Measurements from ENCODE around the gene NELL1.

DNA sequence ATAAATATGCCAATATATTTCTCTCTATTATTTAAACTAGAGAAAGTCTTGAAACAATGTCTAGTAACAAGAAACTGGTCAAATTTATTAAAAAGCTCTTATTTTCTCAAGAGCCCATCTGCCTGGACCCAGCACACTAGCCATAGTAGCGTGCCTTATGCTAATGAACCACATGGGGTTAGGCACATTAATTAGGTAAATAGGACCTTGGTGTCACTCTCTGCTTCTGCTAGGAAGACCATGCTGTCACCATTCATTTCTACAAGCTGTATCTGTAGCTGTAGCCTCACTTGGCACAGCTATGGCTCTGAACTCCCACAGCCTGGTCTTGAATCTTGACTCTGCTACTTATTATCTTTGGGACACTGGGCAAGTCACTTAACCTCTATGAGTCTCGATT lies 390.5 kb downstream of the NELL1 start:
- TF ChIP-seq, protein P1, sequence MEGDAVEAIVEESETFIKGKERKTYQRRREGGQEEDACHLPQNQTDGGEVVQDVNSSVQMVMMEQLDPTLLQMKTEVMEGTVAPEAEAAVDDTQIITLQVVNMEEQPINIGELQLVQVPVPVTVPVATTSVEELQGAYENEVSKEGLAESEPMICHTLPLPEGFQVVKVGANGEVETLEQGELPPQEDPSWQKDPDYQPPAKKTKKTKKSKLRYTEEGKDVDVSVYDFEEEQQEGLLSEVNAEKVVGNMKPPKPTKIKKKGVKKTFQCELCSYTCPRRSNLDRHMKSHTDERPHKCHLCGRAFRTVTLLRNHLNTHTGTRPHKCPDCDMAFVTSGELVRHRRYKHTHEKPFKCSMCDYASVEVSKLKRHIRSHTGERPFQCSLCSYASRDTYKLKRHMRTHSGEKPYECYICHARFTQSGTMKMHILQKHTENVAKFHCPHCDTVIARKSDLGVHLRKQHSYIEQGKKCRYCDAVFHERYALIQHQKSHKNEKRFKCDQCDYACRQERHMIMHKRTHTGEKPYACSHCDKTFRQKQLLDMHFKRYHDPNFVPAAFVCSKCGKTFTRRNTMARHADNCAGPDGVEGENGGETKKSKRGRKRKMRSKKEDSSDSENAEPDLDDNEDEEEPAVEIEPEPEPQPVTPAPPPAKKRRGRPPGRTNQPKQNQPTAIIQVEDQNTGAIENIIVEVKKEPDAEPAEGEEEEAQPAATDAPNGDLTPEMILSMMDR (IDR thresholded peaks at IDR 0.05) = no peak
- TF ChIP-seq EP300 (IDR thresholded peaks at IDR 0.05) (no peak), POLR2AphosphoS5 (IDR thresholded peaks at IDR 0.05) (no peak), POLR2A (IDR thresholded peaks at IDR 0.05) (no peak)
